Fibroblast of villous mesenchyme (primary cell): ENCODE data around the gene NCBP2L. TPM values are rescaled to one million over a fixed set of nuclear protein-coding genes. Genes with fewer than 3 reads are reported as not detected.

Experiments
- DNase-seq: peaks from one replicate; pipeline ENCODE4 v3.0.0-alpha.2; 2010; ENCODE audit warnings: low read depth
- H3K4me3 ChIP-seq: 2 replicates; pipeline ENCODE4 v1.5.1; 2011; ENCODE audit warnings: low read depth, mild to moderate bottlenecking, low read length
- total RNA-seq: library from RNA; depleted of rRNA; stranded (reverse); fragments of >200 nt; gene quantifications from 2 replicates; pipeline ENCODE4 v1.2.3, GENCODE V29; 2012
- TF ChIP-seq, protein P1 (sequence below): IDR thresholded peaks from 2 replicates; pipeline ENCODE4 v1.5.1; 2012; ENCODE audit warnings: low read depth, mild to moderate bottlenecking, low read length; ENCODE audit not compliant: insufficient read depth

NCBP2L gene
- total RNA-seq, 1 donor: not detected

DNA sequence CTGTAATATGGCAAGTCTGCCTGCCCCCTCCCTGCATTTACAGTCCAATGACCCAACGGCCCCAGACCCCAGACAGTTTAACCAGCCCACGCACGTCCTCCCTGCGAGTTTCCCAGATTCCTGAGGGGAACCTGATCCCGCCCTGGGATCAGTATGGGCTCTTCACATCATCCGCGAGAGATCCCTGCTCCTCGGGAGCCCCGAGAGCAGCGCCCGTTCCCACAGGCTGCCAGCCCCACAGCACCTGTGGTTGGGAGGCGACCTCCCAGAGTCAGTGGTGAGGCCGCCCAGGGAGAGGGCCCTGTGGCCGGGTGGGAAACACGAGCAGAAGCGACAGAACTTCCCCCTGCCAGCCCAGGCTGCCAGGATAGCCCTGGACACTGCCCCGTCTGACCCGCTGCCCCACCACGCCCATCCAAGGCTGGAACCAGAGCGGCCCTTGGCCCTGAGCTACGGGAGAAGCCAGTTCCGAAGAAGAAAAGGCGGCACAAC, 34.8 kb upstream of the NCBP2L start:
- TF ChIP-seq, protein P1, sequence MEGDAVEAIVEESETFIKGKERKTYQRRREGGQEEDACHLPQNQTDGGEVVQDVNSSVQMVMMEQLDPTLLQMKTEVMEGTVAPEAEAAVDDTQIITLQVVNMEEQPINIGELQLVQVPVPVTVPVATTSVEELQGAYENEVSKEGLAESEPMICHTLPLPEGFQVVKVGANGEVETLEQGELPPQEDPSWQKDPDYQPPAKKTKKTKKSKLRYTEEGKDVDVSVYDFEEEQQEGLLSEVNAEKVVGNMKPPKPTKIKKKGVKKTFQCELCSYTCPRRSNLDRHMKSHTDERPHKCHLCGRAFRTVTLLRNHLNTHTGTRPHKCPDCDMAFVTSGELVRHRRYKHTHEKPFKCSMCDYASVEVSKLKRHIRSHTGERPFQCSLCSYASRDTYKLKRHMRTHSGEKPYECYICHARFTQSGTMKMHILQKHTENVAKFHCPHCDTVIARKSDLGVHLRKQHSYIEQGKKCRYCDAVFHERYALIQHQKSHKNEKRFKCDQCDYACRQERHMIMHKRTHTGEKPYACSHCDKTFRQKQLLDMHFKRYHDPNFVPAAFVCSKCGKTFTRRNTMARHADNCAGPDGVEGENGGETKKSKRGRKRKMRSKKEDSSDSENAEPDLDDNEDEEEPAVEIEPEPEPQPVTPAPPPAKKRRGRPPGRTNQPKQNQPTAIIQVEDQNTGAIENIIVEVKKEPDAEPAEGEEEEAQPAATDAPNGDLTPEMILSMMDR: no peak
- DNase-seq: no peak
- no peak overlapping the region for H3K4me3 ChIP-seq

DNA sequence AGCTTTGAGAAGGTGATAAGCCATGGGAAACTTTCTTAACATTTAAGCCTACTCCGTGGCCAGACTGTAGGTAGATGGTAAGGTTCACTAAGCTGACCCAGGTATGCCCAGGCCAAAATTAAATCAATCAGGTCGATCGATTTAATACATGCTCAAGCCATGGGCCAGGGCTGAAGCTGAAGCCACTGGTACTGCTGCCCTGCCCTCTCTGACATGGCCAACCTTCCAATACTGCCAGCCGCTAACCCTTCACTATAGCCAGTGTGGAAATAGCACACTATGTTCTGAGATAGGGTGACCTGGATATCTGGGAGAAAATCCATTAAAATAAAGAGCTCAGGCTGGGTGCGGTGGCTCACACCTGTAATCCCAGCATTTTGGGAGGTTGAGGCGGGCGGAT, 33.5 kb upstream of the NCBP2L start:
- TF ChIP-seq, protein P1: no peak
- no peak overlapping the region for H3K4me3 ChIP-seq
- DNase-seq: no peak

DNA sequence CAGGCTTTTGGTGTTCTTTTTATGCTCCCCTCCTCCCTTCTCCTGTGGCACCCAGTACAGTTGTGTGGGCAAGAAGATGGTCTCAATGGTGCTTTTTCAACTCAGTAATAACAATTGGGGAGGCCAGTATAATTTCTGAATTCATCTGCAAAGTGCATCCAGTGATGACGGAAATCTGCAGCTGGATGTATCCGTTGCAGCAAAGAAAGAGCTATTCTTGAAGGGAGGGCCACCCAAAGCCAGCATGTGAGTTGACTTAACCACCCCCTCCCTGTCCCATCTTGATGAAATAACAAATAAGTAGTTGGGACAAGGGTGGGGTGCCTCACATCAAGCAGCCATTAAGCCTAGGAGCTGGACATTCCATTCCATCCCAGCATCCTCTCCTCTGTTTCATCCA, 32.7 kb upstream of the NCBP2L start:
- TF ChIP-seq, protein P1: no peak
- H3K4me3 ChIP-seq: no peak overlapping the region
- DNase-seq: no peak

DNA sequence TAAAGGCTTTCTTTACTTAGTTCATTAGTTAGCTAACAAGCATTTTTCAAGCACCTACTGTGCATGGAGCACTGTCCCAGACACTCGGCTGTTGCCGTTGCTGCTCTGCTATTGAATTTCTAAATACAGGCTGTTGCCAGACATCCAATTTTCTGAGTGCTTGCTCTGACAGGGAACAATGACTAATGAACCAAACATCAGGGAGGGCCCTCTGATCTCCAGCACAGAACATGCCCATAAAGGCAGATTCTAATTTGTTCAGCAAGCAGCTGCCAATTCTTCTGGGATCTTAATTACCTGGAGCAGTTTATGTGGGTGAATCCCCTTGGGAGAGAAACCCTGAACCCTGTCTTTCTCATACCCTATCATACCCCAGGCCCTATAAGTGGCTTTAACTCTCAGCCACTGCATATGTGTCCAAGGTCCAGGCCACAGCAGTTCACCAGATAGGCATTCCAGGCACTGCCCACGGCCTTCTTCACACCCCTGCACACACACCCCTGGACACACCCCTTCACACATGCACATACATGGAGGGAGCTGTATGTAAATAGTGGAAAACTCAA, 29.9 kb upstream of the NCBP2L start:
- H3K4me3 ChIP-seq: no peak overlapping the region
- TF ChIP-seq, protein P1: no peak
- peak; percentile 63 for DNase-seq

DNA sequence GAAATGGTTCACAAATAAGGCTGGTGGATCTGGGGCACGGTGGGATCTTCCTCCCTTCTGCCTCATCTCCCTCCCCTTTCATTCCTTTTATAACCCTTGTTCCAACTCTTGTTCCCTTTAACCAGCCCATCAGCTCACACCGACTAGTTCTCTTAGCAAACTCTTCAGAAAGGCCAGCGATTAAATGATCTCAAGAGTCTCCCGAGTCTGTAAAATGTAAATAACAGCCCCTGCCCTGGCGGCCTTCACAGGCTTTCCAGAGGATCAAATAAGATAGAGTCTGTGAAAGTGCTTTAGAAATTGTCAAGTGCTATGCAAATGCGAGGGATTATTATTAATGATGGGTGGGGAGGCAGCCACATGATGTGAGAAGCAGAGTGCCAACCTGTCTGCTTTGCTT, 29.0 kb upstream of the NCBP2L start:
- no peak overlapping the region for H3K4me3 ChIP-seq
- no peak for DNase-seq
- TF ChIP-seq, protein P1: no peak

DNA sequence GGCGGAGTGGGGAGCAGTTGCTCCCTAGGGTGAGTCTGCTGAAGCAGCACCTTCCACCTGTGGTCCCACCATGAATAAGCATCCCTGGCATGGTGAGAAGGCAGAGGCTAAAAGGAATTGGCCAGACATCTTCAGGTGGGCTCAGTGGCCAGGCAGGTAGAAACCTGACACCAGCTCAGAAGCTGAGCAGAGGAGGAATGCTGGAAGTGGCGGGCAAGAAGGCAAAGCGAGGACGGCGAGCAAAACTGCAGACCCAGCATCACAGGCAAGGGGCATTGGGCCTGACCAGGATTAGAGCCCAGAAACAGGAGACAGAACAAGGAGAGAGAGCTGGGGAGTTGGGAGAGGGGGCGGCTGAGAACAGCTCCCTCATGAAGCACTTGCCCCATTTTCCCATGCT, 27.3 kb upstream of the NCBP2L start:
- H3K4me3 ChIP-seq: no peak overlapping the region
- DNase-seq: no peak
- TF ChIP-seq, protein P1: no peak
